HG02759 (cell line): Measurements from ENCODE around the gene TBC1D5.

Source experiments
- ATAC-seq: cut with Tn5 transposase; IDR thresholded peaks from one replicate; pipeline ENCODE4 v1.9.1; 2021; ENCODE audit warnings: mild to moderate bottlenecking, moderate library complexity; ENCODE audit not compliant: unreplicated experiment

The TBC1D5 gene

GRCh38 chr3:17602126-17602525 is 140.3 kb downstream of the TBC1D5 start:
- ATAC-seq, result no peak

DNA sequence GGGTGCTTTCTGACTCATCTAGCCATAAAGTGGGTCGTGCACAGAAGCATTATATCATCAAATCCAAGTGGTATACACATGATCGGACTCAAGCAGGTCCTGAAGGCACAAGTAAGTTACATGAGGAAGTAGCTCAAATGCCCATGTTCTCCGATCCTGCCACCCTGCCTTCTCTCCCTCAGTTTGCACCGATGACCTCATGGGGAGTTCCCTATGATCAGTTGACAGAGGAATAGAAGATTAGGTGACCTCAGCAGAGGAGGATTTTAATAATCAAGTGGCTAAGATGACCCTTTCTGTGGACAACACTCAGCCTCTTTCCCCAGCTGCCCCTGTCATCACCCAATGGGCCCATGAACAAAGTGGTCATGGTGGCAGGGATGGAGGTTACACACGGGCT is 149.5 kb downstream of the TBC1D5 start:
- ATAC-seq, result no peak

- no peak for ATAC-seq
Observed at GRCh38 chr3:17590465-17590864, 152.0 kb downstream of the TBC1D5 start.

DNA sequence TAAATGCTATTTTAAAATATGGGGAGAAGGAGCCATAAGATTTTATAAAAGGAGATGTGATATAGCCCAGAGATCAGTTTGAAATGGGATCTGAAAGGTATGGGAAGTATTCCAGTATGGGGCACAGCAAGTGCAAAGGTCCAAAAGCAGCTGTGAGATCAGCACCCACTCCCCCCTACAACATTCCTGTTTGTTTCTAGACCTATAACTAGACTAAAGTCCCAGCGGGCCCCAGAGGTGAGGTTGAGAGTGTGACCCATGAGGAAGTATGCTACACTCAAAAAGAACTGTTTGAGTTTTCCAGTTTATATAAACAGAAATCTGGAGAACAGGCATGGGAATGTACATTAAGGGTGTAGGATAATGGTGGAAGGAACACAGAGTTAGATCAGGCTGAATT is 152.5 kb downstream of the TBC1D5 start:
- no peak for ATAC-seq

- no peak for ATAC-seq
Observed at GRCh38 chr3:17588422-17588821, 154.0 kb downstream of the TBC1D5 start.

DNA sequence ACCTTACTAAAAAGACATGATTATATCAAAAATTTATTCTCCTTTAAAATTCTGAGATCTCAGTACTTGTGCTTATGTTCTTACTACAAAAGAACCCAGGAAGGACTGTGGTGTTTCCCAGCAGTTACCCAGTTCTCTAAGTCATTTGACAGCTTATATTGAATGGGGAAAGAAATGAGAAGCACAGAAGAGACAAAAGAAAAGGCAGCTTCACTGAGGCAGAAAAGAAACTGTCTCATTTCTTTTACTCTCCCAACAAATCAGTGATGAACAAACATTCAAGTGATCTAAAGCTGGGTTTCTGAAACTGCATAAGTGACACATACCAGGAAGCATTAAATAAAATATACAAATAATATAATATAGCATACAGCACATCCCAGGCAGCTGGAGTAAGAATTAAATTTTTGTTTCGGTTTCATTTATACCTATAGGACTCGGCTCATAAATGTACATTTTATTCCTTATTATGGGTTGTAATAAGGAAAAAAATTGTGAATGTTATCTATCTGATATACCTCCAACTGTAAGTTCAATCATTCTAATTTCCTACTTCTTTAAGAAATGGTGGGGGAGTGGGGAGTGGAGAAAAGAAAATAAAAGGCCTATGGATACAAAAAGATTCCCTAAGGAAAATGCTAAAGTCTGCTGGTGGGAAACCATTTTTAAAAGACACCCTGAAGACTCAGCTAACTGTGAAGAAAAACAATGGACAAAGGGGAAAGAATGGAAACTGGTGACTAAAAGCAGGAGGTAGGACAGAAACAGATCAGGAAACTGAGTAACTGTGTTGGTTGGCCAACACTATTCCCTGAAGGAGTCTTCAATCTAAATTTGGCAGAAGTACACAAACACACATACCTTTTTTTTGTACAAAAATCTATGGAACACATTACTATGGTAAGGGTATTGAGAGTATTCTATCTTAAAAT is 156.8 kb downstream of the TBC1D5 start:
- ATAC-seq, result no peak

DNA sequence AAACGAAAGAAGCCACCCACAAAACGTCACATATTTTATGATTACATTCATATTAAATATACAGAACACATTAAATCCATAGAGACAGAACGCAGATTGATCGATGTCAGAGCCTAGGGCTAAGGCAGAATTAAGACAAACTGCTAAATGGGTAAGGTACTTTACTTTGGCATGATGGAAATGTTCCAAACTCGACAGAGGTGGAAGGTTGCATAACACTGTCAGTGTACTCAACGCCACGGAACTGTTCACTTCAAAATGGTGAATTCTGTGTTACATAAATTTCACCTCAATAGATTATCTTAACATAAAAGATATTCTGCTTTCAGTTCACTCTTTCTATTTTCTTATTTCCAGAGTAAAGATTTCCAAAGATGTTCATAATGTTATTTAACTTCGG is 158.4 kb downstream of the TBC1D5 start:
- no peak for ATAC-seq

- ATAC-seq, result no peak
Observed at GRCh38 chr3:17583530-17583929, 158.9 kb downstream of the TBC1D5 start.

- no peak for ATAC-seq
Observed at GRCh38 chr3:17581421-17582080, 160.9 kb downstream of the TBC1D5 start.

GRCh38 chr3:17580901-17581300 is 161.5 kb downstream of the TBC1D5 start:
- ATAC-seq, result no peak

DNA sequence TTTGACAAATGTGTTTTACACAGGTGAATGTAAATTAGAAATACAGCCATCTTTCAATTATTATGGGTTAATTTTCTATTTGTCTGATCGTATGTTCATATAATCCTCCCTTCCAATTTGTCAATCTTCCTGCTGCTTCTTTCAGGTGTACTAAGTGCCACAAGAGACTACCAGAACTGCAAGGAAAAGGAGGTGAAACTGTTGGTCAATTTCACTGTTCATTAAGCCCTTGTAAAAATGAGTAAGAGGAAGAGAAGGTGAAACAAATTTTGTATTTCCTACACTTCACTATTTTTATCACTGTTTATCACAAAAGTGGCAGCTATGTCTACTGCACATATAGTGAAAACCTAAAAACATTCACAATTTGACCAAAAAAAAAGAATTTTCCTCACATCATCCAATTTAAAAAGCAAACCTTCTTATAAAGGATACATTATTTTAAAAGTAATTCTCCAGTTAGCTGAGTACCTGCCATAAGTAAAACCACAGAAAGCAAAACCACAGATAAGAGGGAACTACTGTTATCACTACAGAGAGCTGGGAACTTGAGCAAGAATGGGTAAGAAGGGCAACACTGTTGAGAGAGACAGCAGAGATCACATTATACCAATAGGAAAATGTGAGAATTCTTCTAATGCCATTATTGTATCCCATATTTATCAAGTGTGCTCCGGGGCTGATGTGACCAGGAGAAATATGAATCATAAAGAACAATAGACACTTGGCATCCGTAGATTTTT is 163.0 kb downstream of the TBC1D5 start:
- peak; percentile 97 for ATAC-seq

- ATAC-seq, result no peak
Observed at GRCh38 chr3:17577796-17578520, 164.5 kb downstream of the TBC1D5 start.

DNA sequence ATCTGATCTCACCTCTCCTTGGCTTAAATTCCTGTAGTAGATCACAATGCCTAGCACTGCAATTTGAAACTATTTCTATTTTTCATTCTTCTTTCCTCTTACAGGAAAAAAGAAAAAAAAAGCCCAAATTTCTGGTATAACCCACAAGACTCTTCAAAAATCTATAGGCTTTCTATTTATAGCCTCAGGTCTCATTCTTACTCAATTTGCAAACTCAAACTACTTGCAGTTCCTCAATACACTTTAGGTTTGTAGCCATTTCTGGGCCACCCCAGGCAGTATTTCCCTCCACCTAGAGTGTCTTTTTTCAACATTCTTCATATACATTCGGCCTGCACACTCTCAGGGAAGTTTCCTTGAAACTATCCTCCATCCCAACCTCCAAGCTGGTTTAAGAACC is 169.0 kb downstream of the TBC1D5 start:
- ATAC-seq, result peak; percentile 90

- ATAC-seq, result no peak
Observed at GRCh38 chr3:17571686-17572085, 170.7 kb downstream of the TBC1D5 start.

GRCh38 chr3:17562845-17563244 is 179.6 kb downstream of the TBC1D5 start:
- ATAC-seq, result no peak

DNA sequence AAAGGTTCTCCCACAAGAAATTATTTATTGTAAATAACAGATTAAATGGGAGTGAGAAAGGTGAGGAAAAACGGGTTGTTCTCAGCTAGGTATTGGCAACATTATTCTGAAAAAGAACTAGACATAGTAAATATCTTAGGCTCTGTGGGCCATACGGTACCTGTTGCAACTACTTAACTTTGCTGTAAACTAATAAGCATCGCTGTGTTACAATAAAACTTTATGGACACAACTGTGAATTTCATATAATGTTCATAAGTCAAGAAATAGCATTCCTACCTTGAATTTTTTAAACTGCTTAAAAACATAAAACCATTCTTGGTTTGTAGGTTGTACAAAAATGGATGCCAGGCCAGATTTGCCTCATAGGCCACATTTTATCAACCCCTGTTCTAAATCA is 183.9 kb downstream of the TBC1D5 start:
- ATAC-seq, result no peak

GRCh38 chr3:17557749-17558463 is 184.5 kb downstream of the TBC1D5 start:
- no peak for ATAC-seq

DNA sequence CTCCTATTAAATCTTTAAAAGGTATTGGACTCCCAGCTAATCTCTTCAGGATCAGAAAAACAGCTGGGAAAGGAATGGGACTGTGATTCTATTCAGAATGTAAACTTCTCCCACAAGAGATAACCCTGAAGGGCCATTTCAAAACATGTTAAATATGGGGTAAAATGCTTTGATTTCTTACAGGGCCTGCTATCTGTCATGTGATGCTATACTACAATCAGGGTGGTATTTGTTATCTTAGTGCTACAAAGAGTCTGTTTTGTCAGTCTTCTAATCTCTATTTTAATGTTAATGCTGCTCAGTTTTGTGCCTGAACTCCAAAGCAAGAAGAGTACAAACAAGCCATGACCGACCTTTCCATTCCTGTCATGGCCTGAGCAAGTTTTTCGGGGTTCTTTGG is 186.9 kb downstream of the TBC1D5 start:
- no peak for ATAC-seq

DNA sequence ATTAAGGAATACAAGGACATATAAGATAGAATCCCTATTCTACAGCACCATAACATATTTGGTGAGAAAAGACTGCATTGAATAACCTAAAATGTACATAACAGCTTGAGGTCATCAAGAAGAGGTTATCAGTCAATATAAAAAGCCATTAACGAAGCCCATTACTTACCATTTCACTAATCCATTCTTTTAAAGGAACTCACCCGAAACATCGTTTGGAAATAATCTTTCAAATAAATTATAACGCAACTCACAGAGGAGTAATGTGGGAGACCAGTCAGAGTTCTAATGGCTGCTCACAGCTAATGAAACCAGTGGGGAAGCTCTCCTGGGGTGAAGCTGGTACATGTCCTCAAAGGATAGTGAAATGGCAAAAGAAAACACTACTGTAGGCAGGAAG is 188.4 kb downstream of the TBC1D5 start:
- ATAC-seq, result no peak

DNA sequence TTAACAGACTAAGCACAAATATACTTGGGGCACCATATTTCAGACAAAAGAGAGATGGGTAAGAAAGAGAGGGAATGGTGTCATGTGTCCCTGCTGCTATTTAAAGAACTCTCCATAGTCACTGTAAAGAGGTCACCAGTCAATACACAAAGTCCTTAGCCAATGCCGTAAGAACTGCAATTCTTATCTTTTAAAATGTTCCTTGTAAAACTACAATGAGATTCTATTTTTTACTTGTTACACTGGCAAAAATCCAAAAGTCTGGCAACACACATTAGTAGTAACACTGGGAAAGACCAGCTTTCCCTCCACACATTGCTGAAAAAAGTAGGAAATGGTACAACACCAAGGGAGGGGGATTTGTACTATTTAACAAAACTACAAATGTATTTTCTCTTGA is 189.4 kb downstream of the TBC1D5 start:
- no peak for ATAC-seq
